ENCODE data around the gene SNED1.

SNED1 gene

GRCh38 chr2:240997141-240997855 lies 1.1 kb upstream of the SNED1 start:
- no peak for DNase-seq
- no peaks in the 10 kb centered on the region for H3K79me2 ChIP-seq (ENCODE audit: insufficient read depth, low read length)
- no peaks in the 10 kb centered on the region for H3K4me1 ChIP-seq (ENCODE audit: insufficient read depth, low read length)
- no peak overlapping the region for H3K4me3 ChIP-seq (ENCODE audit: low read depth in 1 of 2, low read length in 2 of 2)
- no peak overlapping the region for H3K27ac ChIP-seq (ENCODE audit: low read length)
- peaks cover 3% of the 10 kb centered on the region; the same call in 1 of the 2 replicates for H4K20me1 ChIP-seq (ENCODE audit: insufficient read depth, low read length)
- H3K36me3 ChIP-seq (ENCODE audit: insufficient read depth, low read length) = no peaks in the 10 kb centered on the region
- H3K4me2 ChIP-seq (ENCODE audit: insufficient read depth, low read length) = no peak overlapping the region
- H3K9me3 ChIP-seq (ENCODE audit: insufficient read depth, low read length, severe bottlenecking) = no peaks in the 10 kb centered on the region
- no peak overlapping the region for H3K9ac ChIP-seq (ENCODE audit: low read depth, low read length)
- TF ChIP-seq EZH2 (IDR thresholded peaks at IDR 0.05; ENCODE audit: borderline replicate concordance, low read depth, low read length, severe bottlenecking) (no peak), CTCF (IDR thresholded peaks at IDR 0.05; ENCODE audit: borderline replicate concordance, extremely low read depth, low read length, poor library complexity, severe bottlenecking) (no peak)
- H3K27me3 ChIP-seq (ENCODE audit: insufficient read depth, low read length, poor library complexity) = no peaks in the 10 kb centered on the region
- no peak overlapping the region for H2AFZ ChIP-seq (ENCODE audit: low read depth, low read length)
- no peak for ATAC-seq (ENCODE audit: insufficient read depth, low read depth)

GRCh38 chr2:240998706-240998994 lies 232 bp downstream of the SNED1 start:
- Histone ChIP-seq H3K4me1 (ENCODE audit: insufficient read depth, low read length) (no peaks in the 10 kb centered on the region), H2AFZ (ENCODE audit: low read depth, low read length) (no peak overlapping the region), H3K4me2 (ENCODE audit: insufficient read depth, low read length) (no peak overlapping the region), H3K27ac (ENCODE audit: low read length) (no peak overlapping the region), H3K79me2 (ENCODE audit: insufficient read depth, low read length) (no peaks in the 10 kb centered on the region), H3K9ac (ENCODE audit: low read depth, low read length) (no peak overlapping the region), H3K4me3 (ENCODE audit: low read depth in 1 of 2, low read length in 2 of 2) (no peak overlapping the region), H3K27me3 (ENCODE audit: insufficient read depth, low read length, poor library complexity) (no peaks in the 10 kb centered on the region), H4K20me1 (ENCODE audit: insufficient read depth, low read length) (peaks cover 3% of the 10 kb centered on the region; the same call in 1 of the 2 replicates), H3K9me3 (ENCODE audit: insufficient read depth, low read length, severe bottlenecking) (peaks cover 6% of the 10 kb centered on the region), H3K36me3 (ENCODE audit: insufficient read depth, low read length) (no peaks in the 10 kb centered on the region)
- ATAC-seq (ENCODE audit: insufficient read depth, low read depth) (no peak), DNase-seq (no peak)
- TF ChIP-seq EZH2 (IDR thresholded peaks at IDR 0.05; ENCODE audit: borderline replicate concordance, low read depth, low read length, severe bottlenecking) (no peak), CTCF (IDR thresholded peaks at IDR 0.05; ENCODE audit: borderline replicate concordance, extremely low read depth, low read length, poor library complexity, severe bottlenecking) (no peak)

GRCh38 chr2:240998995-240999791 lies 775 bp downstream of the SNED1 start:
- no peaks in the 10 kb centered on the region for H3K79me2 ChIP-seq (ENCODE audit: insufficient read depth, low read length)
- no peaks in the 10 kb centered on the region; the same call in 1 of the 2 replicates for H4K20me1 ChIP-seq (ENCODE audit: insufficient read depth, low read length)
- H3K9ac ChIP-seq (ENCODE audit: low read depth, low read length) = no peak overlapping the region
- H3K4me2 ChIP-seq (ENCODE audit: insufficient read depth, low read length) = no peak overlapping the region
- ATAC-seq (ENCODE audit: insufficient read depth, low read depth) (no peak), DNase-seq (no peak)
- H3K4me3 ChIP-seq (ENCODE audit: low read depth in 1 of 2, low read length in 2 of 2) = no peak overlapping the region
- TF ChIP-seq CTCF (IDR thresholded peaks at IDR 0.05; ENCODE audit: borderline replicate concordance, extremely low read depth, low read length, poor library complexity, severe bottlenecking) (no peak), EZH2 (IDR thresholded peaks at IDR 0.05; ENCODE audit: borderline replicate concordance, low read depth, low read length, severe bottlenecking) (no peak)
- H2AFZ ChIP-seq (ENCODE audit: low read depth, low read length) = no peak overlapping the region
- no peaks in the 10 kb centered on the region for H3K36me3 ChIP-seq (ENCODE audit: insufficient read depth, low read length)
- no peaks in the 10 kb centered on the region for H3K4me1 ChIP-seq (ENCODE audit: insufficient read depth, low read length)
- no peak overlapping the region for H3K27ac ChIP-seq (ENCODE audit: low read length)
- peaks cover 12% of the 10 kb centered on the region for H3K9me3 ChIP-seq (ENCODE audit: insufficient read depth, low read length, severe bottlenecking)
- H3K27me3 ChIP-seq (ENCODE audit: insufficient read depth, low read length, poor library complexity) = no peaks in the 10 kb centered on the region
